Measurements from ENCODE around the gene GPR183.

Gene GPR183

GRCh38 chr13:99304541-99304940 lies 2.7 kb downstream of the GPR183 start:
- H3K27ac ChIP-seq (ENCODE audit: low read length, poor library complexity, severe bottlenecking), result no peak overlapping the region
- H3K36me3 ChIP-seq (ENCODE audit: control insufficient read depth in 1 of 2, insufficient read depth in 2 of 2, low read depth in 1 of 2, low read length in 2 of 2), result peaks cover 0 to 5% of the 10 kb centered on the region in 2 experiments
- H3K23ac ChIP-seq (ENCODE audit: low read length in 2 of 2), result no peak overlapping the region
- no peak overlapping the region for H2AK5ac ChIP-seq (ENCODE audit: low read length, severe bottlenecking)
- 100% methylated on average over 1 of the region's 4 CpGs for WGBS
- no peak overlapping the region for H3K14ac ChIP-seq (ENCODE audit: low read length in 2 of 2)
- H3K9me3 ChIP-seq (ENCODE audit: control insufficient read depth, low read length), result no peaks in the 10 kb centered on the region
- H3K4me3 ChIP-seq (ENCODE audit: insufficient read depth in 1 of 2, low read depth in 1 of 2, low read length in 2 of 2), result no peak overlapping the region
- no peak overlapping the region for H3K18ac ChIP-seq (ENCODE audit: low read depth in 1 of 2, low read length in 2 of 2)
- H4K91ac ChIP-seq (ENCODE audit: low read length), result no peak overlapping the region
- no peak for DNase-seq
- no peak overlapping the region for H3K4me2 ChIP-seq (ENCODE audit: low read length, poor library complexity, severe bottlenecking)
- no peak overlapping the region for H2BK12ac ChIP-seq (ENCODE audit: low read length in 2 of 2)
- H3K27me3 ChIP-seq (ENCODE audit: control insufficient read depth in 1 of 2, insufficient read depth in 1 of 2, low read length in 2 of 2), result no peaks in the 10 kb centered on the region
- no peak overlapping the region for H3K4ac ChIP-seq (ENCODE audit: low read depth in 1 of 2, low read length in 2 of 2)
- peaks cover 9% of the 10 kb centered on the region for H3K4me1 ChIP-seq (ENCODE audit: control insufficient read depth, insufficient read depth, low read depth, low read length)
- H3K9ac ChIP-seq (ENCODE audit: low read length), result no peak overlapping the region
- no peak overlapping the region for H4K8ac ChIP-seq (ENCODE audit: low read length)
- H2BK15ac ChIP-seq (ENCODE audit: low read depth, poor library complexity, severe bottlenecking), result no peak overlapping the region
- no peak overlapping the region for H2BK120ac ChIP-seq (ENCODE audit: low read depth, low read length)
- peaks cover 19% of the 10 kb centered on the region for H3K79me1 ChIP-seq (replicated peaks; ENCODE audit: low read length, poor library complexity, severe bottlenecking)
- no peak overlapping the region for H2BK5ac ChIP-seq (ENCODE audit: low read depth, low read length, poor library complexity, severe bottlenecking)
- no peak overlapping the region for H2AFZ ChIP-seq (ENCODE audit: low read depth, low read length)

GRCh38 chr13:99303863-99304521 lies 3.2 kb downstream of the GPR183 start:
- no peak overlapping the region for H3K4me2 ChIP-seq (ENCODE audit: low read length, poor library complexity, severe bottlenecking)
- WGBS, result 92% methylated on average over 13 of the region's 14 CpGs
- no peak for DNase-seq

DNA sequence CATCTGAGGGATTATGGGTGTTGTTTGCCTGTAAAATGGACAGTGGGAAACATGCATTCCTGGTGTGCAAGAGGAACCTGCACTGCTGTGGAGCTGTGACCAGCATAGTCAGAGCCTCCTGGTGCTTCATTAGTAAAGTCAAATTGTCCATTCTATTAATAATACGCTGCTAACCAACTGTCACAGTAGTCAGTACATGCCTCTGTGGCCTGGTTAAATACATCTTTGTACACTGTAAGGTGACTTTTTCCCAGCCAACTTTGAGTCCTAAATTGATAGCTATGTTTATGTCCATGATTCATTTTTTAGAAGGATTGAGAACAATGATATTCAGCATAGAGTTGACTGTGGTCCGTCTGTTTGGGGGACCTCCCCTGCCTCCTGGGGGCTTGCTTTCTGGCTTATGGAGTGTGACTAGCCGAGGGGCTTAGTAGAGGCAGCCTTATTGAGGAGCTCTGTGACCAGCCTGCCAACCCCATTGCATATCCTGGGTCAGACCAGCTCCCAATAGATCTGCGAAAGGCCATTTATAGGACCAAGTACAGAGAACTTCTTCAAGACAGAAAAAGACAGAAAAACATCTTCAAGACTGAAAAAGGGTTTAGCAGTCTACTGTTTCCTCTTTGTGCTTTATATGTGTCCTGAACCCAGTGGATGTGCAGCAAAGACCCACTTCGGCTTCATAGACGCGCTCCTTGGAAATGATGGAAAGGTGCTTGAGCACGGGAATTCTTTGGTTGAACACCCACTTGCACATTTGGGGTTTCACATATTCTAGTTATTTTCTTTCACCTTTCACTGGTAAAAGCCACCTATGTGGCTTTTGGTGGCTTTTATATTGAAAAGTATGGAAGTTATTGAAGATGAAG lies 4.3 kb downstream of the GPR183 start:
- no peak overlapping the region for H2BK120ac ChIP-seq (ENCODE audit: low read depth, low read length)
- no peak overlapping the region for H2BK12ac ChIP-seq (ENCODE audit: low read length in 2 of 2)
- no peak for DNase-seq
- H2BK5ac ChIP-seq (ENCODE audit: low read depth, low read length, poor library complexity, severe bottlenecking), result no peak overlapping the region
- H3K27ac ChIP-seq (ENCODE audit: low read length, poor library complexity, severe bottlenecking), result no peak overlapping the region
- no peak overlapping the region for H3K4me2 ChIP-seq (ENCODE audit: low read length, poor library complexity, severe bottlenecking)
- H2BK15ac ChIP-seq (ENCODE audit: low read depth, poor library complexity, severe bottlenecking), result no peak overlapping the region
- peaks cover 17% of the 10 kb centered on the region for H3K79me1 ChIP-seq (replicated peaks; ENCODE audit: low read length, poor library complexity, severe bottlenecking)
- no peak overlapping the region for H3K18ac ChIP-seq (ENCODE audit: low read depth in 1 of 2, low read length in 2 of 2)
- peaks cover 6% of the 10 kb centered on the region for H3K4me1 ChIP-seq (ENCODE audit: control insufficient read depth, insufficient read depth, low read depth, low read length)
- H4K91ac ChIP-seq (ENCODE audit: low read length), result no peak overlapping the region
- H3K9me3 ChIP-seq (ENCODE audit: control insufficient read depth, low read length), result no peaks in the 10 kb centered on the region
- no peak overlapping the region for H4K8ac ChIP-seq (ENCODE audit: low read length)
- no peak overlapping the region for H3K23ac ChIP-seq (ENCODE audit: low read length in 2 of 2)
- no peak overlapping the region for H3K14ac ChIP-seq (ENCODE audit: low read length in 2 of 2)
- 98% methylated on average over 8 of the region's 8 CpGs for WGBS
- H2AFZ ChIP-seq (ENCODE audit: low read depth, low read length), result no peak overlapping the region
- H3K27me3 ChIP-seq (ENCODE audit: control insufficient read depth in 1 of 2, insufficient read depth in 1 of 2, low read length in 2 of 2), result no peaks in the 10 kb centered on the region
- H3K36me3 ChIP-seq (ENCODE audit: control insufficient read depth in 1 of 2, insufficient read depth in 2 of 2, low read depth in 1 of 2, low read length in 2 of 2), result peaks cover 0 to 5% of the 10 kb centered on the region in 2 experiments
- H3K9ac ChIP-seq (ENCODE audit: low read length), result no peak overlapping the region
- no peak overlapping the region for H2AK5ac ChIP-seq (ENCODE audit: low read length, severe bottlenecking)
- H3K4me3 ChIP-seq (ENCODE audit: insufficient read depth in 1 of 2, low read depth in 1 of 2, low read length in 2 of 2), result no peak overlapping the region
- H3K4ac ChIP-seq (ENCODE audit: low read depth in 1 of 2, low read length in 2 of 2), result no peak overlapping the region

More at GRCh38 chr13:99303863-99304521, 3.2 kb downstream of the GPR183 start:
- Histone ChIP-seq H3K27ac (ENCODE audit: low read length, poor library complexity, severe bottlenecking) (no peak overlapping the region), H3K9ac (ENCODE audit: low read length) (no peak overlapping the region), H4K91ac (ENCODE audit: low read length) (peak overlapping the region; percentile 5), H3K4me3 (ENCODE audit: insufficient read depth in 1 of 2, low read depth in 1 of 2, low read length in 2 of 2) (no peak overlapping the region), H2BK120ac (ENCODE audit: low read depth, low read length) (no peak overlapping the region), H3K14ac (ENCODE audit: low read length in 2 of 2) (peak overlapping the region in 1 of 2 experiments; percentile 30), H2AFZ (ENCODE audit: low read depth, low read length) (no peak overlapping the region), H2AK5ac (ENCODE audit: low read length, severe bottlenecking) (no peak overlapping the region), H3K23ac (ENCODE audit: low read length in 2 of 2) (peak overlapping the region in 1 of 2 experiments; percentile 16), H3K27me3 (ENCODE audit: control insufficient read depth in 1 of 2, insufficient read depth in 1 of 2, low read length in 2 of 2) (no peaks in the 10 kb centered on the region), H2BK5ac (ENCODE audit: low read depth, low read length, poor library complexity, severe bottlenecking) (no peak overlapping the region), H2BK15ac (ENCODE audit: low read depth, poor library complexity, severe bottlenecking) (no peak overlapping the region), H3K18ac (ENCODE audit: low read depth in 1 of 2, low read length in 2 of 2) (peak overlapping the region in 1 of 2 experiments; percentile 31), H3K36me3 (ENCODE audit: control insufficient read depth in 1 of 2, insufficient read depth in 2 of 2, low read depth in 1 of 2, low read length in 2 of 2) (peaks cover 0 to 5% of the 10 kb centered on the region in 2 experiments), H3K4ac (ENCODE audit: low read depth in 1 of 2, low read length in 2 of 2) (no peak overlapping the region), H3K4me1 (ENCODE audit: control insufficient read depth, insufficient read depth, low read depth, low read length) (peaks cover 8% of the 10 kb centered on the region), H4K8ac (ENCODE audit: low read length) (no peak overlapping the region), H3K79me1 (replicated peaks; ENCODE audit: low read length, poor library complexity, severe bottlenecking) (peaks cover 17% of the 10 kb centered on the region), H3K9me3 (ENCODE audit: control insufficient read depth, low read length) (no peaks in the 10 kb centered on the region), H2BK12ac (ENCODE audit: low read length in 2 of 2) (no peak overlapping the region)

DNA sequence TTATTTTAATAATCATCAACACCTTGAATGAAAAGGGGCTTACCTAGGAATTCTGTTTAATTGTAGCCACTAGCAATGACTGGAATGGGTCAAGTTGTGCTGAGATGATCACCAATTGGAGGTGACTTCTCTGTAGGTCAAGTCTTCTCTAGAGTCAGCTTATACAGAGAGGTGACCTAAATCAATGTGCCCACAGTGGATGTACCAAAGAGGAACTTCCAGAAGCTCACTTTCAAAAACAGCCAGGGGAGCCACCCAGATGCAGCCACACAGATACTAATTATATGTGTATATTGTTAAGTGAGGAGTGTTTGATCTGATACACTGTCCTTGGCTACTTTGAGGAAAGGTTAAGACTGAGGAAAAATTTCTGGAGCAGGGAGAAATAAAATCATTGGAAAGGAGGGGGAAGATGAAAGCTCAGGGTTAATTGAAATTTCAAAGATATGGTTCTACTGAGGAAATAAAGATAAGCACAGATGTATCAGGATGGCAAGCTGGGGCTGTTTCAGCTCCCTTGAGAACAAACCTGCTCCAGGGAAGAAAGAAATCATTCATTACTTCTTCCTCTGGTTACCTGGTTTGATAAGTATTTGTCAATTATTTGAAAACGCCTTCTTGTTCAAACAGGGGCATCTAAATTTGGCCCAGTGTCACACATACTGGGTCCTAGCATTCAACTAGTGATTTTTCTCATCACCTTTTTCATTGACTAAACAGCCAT lies 5.1 kb downstream of the GPR183 start:
- Histone ChIP-seq H3K79me1 (replicated peaks; ENCODE audit: low read length, poor library complexity, severe bottlenecking) (peaks cover 17% of the 10 kb centered on the region), H3K23ac (ENCODE audit: low read length in 2 of 2) (no peak overlapping the region), H3K4me2 (ENCODE audit: low read length, poor library complexity, severe bottlenecking) (no peak overlapping the region), H2BK12ac (ENCODE audit: low read length in 2 of 2) (no peak overlapping the region), H3K4me1 (ENCODE audit: control insufficient read depth, insufficient read depth, low read depth, low read length) (peaks cover 6% of the 10 kb centered on the region), H3K4ac (ENCODE audit: low read depth in 1 of 2, low read length in 2 of 2) (no peak overlapping the region), H2AFZ (ENCODE audit: low read depth, low read length) (no peak overlapping the region), H3K18ac (ENCODE audit: low read depth in 1 of 2, low read length in 2 of 2) (no peak overlapping the region), H4K91ac (ENCODE audit: low read length) (no peak overlapping the region), H2BK15ac (ENCODE audit: low read depth, poor library complexity, severe bottlenecking) (no peak overlapping the region), H3K4me3 (ENCODE audit: insufficient read depth in 1 of 2, low read depth in 1 of 2, low read length in 2 of 2) (no peak overlapping the region), H4K8ac (ENCODE audit: low read length) (no peak overlapping the region), H3K27ac (ENCODE audit: low read length, poor library complexity, severe bottlenecking) (no peak overlapping the region), H2BK5ac (ENCODE audit: low read depth, low read length, poor library complexity, severe bottlenecking) (no peak overlapping the region), H3K9me3 (ENCODE audit: control insufficient read depth, low read length) (no peaks in the 10 kb centered on the region), H3K9ac (ENCODE audit: low read length) (no peak overlapping the region), H3K27me3 (ENCODE audit: control insufficient read depth in 1 of 2, insufficient read depth in 1 of 2, low read length in 2 of 2) (no peaks in the 10 kb centered on the region), H2BK120ac (ENCODE audit: low read depth, low read length) (no peak overlapping the region), H2AK5ac (ENCODE audit: low read length, severe bottlenecking) (no peak overlapping the region), H3K14ac (ENCODE audit: low read length in 2 of 2) (no peak overlapping the region), H3K36me3 (ENCODE audit: control insufficient read depth in 1 of 2, insufficient read depth in 2 of 2, low read depth in 1 of 2, low read length in 2 of 2) (peaks cover 0 to 5% of the 10 kb centered on the region in 2 experiments)
- no peak for DNase-seq
- no CpG with 5 or more reads among the region's 1 CpG for WGBS
